Measurements from ENCODE around the gene UCP2. TPM values are rescaled to one million over a fixed set of nuclear protein-coding genes. Genes with fewer than 3 reads are reported as not detected.

UCP2 gene
- total and polyA plus RNA-seq, 4 donors = 44.7 to 207 (median 139) TPM

DNA sequence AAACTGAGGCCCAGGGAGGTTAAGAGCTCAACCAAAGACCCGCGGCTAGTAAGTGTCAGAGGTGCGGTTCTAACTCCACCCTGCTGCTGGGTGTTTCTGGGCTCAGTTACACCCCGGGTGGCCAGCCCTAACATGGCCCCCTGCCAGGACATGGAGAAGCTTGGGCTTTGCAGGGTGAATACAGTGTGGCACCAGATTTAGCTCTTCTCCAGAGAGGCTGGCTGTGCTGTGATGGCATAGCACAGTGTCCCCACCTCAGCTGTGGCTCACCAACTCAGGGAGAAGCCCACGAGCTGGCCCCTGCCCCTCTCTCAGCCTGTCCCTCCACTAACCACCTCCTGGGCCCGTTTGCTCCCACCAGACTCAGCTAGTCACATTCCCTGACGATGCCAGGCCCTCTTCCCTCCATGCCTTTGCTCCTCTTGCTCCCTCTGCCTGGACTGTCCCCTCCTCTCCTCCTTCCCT is 19.2 kb upstream of the UCP2 start:
- Histone ChIP-seq H3K9ac (ENCODE audit: insufficient read depth in 1 of 2, low read length in 2 of 2) (no peak overlapping the region), H3K27ac (ENCODE audit: low read depth in 1 of 2, low read length in 1 of 2) (no peak overlapping the region), H3K36me3 (ENCODE audit: control insufficient read depth in 4 of 4, insufficient read depth in 4 of 4, low read length in 4 of 4) (peaks cover 12 to 15% (median 12%) of the 10 kb centered on the region in 4 donors), H3K9me3 (ENCODE audit: control insufficient read depth in 4 of 4, insufficient read depth in 3 of 4, low read length in 3 of 4) (no peaks in the 10 kb centered on the region), H3K4me1 (ENCODE audit: control insufficient read depth in 5 of 5, insufficient read depth in 5 of 5, low read length in 5 of 5) (no peaks in the 10 kb centered on the region), H3K27me3 (ENCODE audit: control insufficient read depth in 3 of 3, insufficient read depth in 3 of 3, low read length in 2 of 3) (no peaks in the 10 kb centered on the region), H3K4me3 (no peak overlapping the region)
- 86 to 88% methylated on average over 7 of the region's 7 CpGs for WGBS, 2 donors
- DNase-seq (no peak), ATAC-seq (ENCODE audit: insufficient read depth, low FRiP score) (no peak)
- no peak for TF ChIP-seq CTCF (IDR thresholded peaks at IDR 0.05; ENCODE audit: control extremely low read depth, extremely low read depth)

DNA sequence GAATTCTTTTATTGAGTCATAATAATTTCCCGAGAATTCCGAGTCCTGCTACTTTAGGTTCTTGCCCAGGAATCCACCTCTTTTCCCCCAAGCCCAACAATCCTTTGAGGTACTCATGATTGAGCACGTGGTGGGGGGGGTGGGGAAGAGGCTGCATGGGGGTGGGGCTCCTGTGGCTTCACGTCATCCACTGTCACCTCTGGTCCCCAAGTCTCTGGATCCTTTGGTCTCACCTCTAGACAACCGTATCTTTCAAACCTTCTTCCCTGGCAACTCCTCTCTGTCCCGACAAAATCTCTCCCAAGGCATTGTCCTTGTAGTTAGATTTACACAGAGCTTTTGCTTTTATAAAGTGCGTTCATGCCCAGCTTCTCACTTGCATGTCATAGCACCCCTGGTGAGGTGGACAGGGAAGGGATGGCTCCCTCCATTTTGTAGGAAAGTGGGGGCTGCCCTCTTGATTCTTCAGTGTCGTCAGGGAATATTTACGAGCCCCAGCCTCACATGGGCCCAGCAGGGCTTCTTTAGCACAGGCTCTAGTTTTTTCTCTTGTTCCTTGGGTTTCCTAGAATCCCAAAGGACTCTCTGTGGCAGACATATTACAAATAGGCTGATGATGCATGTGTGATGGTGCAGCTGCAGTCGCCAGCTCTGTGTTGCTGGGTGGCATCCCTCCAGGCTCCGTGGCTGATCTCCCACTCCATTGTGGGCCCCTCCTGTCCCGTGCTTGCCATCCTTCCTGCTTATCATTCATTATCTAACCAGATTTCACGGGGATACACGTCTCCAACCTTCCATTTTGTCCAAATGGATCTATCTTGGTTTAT is 17.9 kb upstream of the UCP2 start:
- Histone ChIP-seq H3K27me3 (ENCODE audit: control insufficient read depth in 3 of 3, insufficient read depth in 3 of 3, low read length in 2 of 3) (no peaks in the 10 kb centered on the region), H3K27ac (ENCODE audit: low read depth in 1 of 2, low read length in 1 of 2) (no peak overlapping the region), H3K4me3 (no peak overlapping the region), H3K36me3 (ENCODE audit: control insufficient read depth in 4 of 4, insufficient read depth in 4 of 4, low read length in 4 of 4) (peaks cover 12 to 13% (median 12%) of the 10 kb centered on the region in 4 donors), H3K9me3 (ENCODE audit: control insufficient read depth in 4 of 4, insufficient read depth in 3 of 4, low read length in 3 of 4) (no peaks in the 10 kb centered on the region), H3K4me1 (ENCODE audit: control insufficient read depth in 5 of 5, insufficient read depth in 5 of 5, low read length in 5 of 5) (no peaks in the 10 kb centered on the region), H3K9ac (ENCODE audit: insufficient read depth in 1 of 2, low read length in 2 of 2) (no peak overlapping the region)
- WGBS, 2 donors = 93 to 95% methylated on average over 14 of the region's 14 CpGs
- DNase-seq (no peak), ATAC-seq (ENCODE audit: insufficient read depth, low FRiP score) (no peak)
- no peak for TF ChIP-seq CTCF (IDR thresholded peaks at IDR 0.05; ENCODE audit: control extremely low read depth, extremely low read depth)

DNA sequence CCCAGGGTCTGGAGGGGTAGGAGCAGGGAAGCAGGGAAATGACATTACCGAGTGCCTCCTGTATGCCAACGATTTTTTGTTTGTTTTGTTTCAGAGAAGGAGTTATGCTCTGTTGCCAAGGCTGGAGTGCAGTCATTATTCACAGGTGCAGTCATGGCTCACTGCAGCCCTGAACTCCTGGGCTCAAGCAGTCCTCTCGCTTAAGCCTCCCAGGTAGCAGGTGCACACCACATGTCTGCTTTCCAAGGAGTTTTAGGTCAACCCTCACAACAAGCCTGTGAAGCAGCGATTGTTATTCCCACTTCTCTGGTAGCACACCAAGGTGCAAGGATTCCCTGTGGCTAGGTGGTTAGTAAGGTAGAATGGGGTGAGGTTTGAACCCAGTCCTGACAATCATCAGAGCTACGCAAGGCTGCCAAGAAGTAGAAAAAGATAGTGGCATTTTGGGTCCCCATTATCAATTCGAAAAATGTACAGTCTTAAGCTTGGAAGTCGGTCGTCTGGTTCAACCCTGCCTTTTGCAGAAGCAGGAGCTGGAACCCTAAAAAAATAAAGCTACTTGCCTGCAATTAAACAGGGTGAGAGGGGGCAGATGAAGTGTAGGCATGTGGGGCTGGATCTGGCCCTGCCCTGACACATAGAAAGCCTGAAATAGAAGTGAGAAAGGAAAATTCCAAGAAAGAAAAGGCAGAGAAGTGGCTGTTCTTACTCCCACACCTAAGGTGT is 17.1 kb upstream of the UCP2 start:
- no peak overlapping the region for H3K4me3 ChIP-seq
- no peaks in the 10 kb centered on the region for H3K27me3 ChIP-seq (ENCODE audit: control insufficient read depth in 3 of 3, insufficient read depth in 3 of 3, low read length in 2 of 3)
- DNase-seq (no peak), ATAC-seq (ENCODE audit: insufficient read depth, low FRiP score) (no peak)
- H3K36me3 ChIP-seq (ENCODE audit: control insufficient read depth in 4 of 4, insufficient read depth in 4 of 4, low read length in 4 of 4) = peaks cover 12 to 13% (median 12%) of the 10 kb centered on the region in 4 donors
- 81 to 93% methylated on average over 8 of the region's 8 CpGs for WGBS, 2 donors
- H3K9me3 ChIP-seq (ENCODE audit: control insufficient read depth in 4 of 4, insufficient read depth in 3 of 4, low read length in 3 of 4) = no peaks in the 10 kb centered on the region
- no peak for TF ChIP-seq CTCF (IDR thresholded peaks at IDR 0.05; ENCODE audit: control extremely low read depth, extremely low read depth)
- H3K9ac ChIP-seq (ENCODE audit: insufficient read depth in 1 of 2, low read length in 2 of 2) = no peak overlapping the region
- H3K27ac ChIP-seq (ENCODE audit: low read depth in 1 of 2, low read length in 1 of 2) = no peak overlapping the region
- H3K4me1 ChIP-seq (ENCODE audit: control insufficient read depth in 5 of 5, insufficient read depth in 5 of 5, low read length in 5 of 5) = no peaks in the 10 kb centered on the region
